Measurements from ENCODE around the gene COPA.

COPA gene

DNA sequence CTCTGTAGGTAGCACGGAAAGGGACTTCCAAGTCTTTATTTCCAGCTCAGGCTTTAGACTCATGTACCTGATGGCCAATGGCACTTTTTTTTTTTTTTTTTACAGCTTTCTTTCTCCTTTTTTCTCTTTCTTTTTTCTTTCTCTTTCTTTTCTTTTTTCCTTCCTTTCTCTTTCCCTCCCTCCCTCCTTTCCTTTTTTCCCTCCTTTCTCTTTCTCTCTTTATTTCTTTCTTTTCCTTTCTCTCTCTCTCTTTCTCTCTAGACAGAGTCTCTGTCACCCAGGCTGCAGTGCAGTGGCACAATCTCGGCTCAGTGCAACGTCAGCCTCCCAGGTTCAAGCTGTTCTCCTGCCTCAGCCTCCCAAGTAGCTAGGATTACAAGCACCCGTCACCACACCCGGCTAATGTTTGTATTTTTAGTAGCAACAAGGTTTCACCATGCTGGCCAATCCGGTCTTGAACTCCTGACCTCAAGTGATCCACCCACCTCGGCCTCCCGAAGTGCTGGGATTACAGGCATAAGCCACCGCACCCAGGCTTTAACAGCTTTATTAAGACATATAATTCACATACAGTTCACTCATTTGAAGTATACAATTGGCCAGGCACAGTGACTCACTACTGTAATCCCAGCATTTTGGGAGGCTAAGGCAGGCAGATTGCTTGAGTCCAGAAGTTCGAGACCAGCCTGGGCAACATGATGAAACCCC, 75.6 kb downstream of the COPA start:
- ATAC-seq (replicated peaks; ENCODE audit: extremely low read depth, poor library complexity, severe bottlenecking) = no peak
- Mint-ChIP-seq H3K4me3 (no peak overlapping the region), H3K27me3 (no peaks in the 10 kb centered on the region), H3K9me3 (no peaks in the 10 kb centered on the region), H3K27ac (ENCODE audit: low read depth) (no peak overlapping the region), H3K4me1 (peaks cover 11% of the 10 kb centered on the region), H3K36me3 (ENCODE audit: insufficient read depth) (peaks cover 12% of the 10 kb centered on the region)
- DNase-seq (ENCODE audit: low spot score in 2 of 2) = no peak

DNA sequence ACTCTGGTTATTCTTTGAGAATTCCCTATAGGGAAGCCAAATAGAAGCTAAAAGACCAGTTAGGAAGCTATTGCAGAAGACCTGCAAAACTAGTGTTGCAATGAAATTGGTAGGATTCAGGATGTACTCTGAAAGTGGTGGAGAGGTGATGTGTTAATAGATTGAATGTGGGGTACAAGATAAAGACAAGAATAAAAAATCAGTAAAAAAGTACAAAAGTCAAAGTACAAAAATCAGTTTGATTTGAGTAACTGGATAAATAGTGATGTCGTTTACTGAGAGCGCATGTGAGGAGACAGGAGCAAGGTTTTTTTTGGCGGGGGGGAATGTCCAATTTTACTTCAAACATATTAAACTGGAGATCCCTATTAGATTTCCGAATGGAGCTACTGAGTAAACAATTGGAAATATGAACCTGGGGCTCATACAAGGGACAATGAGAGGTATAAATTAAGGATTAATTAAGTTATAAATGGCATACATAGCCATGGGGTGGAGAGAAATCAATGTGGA, 78.2 kb downstream of the COPA start:
- ATAC-seq (replicated peaks; ENCODE audit: extremely low read depth, poor library complexity, severe bottlenecking) = no peak
- DNase-seq (ENCODE audit: low spot score in 2 of 2) = no peak
- H3K4me1 Mint-ChIP-seq = peaks cover 28% of the 10 kb centered on the region
- no peaks in the 10 kb centered on the region for H3K27me3 Mint-ChIP-seq
- no peak overlapping the region for H3K4me3 Mint-ChIP-seq
- H3K36me3 Mint-ChIP-seq (ENCODE audit: insufficient read depth) = peaks cover 23% of the 10 kb centered on the region
- H3K27ac Mint-ChIP-seq (ENCODE audit: low read depth) = no peak overlapping the region
- H3K9me3 Mint-ChIP-seq = no peaks in the 10 kb centered on the region

DNA sequence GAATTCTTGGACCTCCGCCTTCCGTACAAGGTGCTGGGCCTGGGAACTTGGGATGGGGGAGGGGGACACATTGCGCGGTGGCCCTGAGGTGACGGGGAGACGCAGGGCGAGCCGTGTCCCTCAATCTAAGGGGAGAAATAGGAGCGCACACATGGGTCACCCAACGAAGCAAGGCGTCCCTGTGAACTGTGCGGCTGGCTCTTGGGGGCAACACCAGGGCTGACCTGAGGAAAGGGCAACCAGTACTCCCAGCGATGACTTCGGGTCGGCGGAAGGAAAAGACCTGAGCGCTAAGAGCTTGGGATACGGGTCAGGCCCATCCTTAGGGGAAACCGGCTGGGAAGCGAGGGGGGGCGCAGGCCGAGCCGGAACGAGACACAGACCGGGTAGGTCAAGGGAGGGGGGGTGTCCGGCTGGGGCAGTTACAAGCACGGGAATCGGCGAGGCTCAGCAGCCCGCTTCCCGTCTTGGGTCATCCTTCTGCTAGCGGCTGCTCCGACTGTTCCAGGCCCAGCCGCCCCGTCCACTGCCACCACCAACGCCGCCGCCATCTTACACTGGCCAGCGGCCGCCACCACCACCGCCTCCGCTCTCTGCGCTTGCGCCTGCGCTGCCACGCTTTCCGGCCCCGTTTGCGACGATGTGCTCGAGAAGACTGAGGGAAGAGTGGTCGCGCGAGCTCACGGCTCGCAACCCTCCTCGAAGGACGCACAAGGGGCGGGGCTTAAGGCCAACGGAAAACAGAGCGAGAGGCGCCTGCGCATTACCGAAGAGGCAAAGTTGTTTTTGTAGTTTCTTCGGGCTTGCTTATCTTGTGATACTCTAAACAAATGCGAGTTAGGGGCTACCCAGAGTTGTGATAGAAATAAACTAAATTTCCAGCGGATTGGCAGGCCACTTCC, 80.9 kb downstream of the COPA start, which contains the start of gene DCAF8:
DCAF8 (minus strand) TSS at position 657 of the 902 bp plus-strand sequence. CDS start 18,541 bp downstream, outside the sequence.
- Mint-ChIP-seq H3K9me3 (no peaks in the 10 kb centered on the region), H3K4me1 (peaks cover 51% of the 10 kb centered on the region), H3K27me3 (no peaks in the 10 kb centered on the region), H3K36me3 (ENCODE audit: insufficient read depth) (peaks cover 30% of the 10 kb centered on the region), H3K4me3 (peak within 1 kb of the TSS; percentile 99), H3K27ac (ENCODE audit: low read depth) (peak within 1 kb of the TSS; percentile 99)
- DNase-seq (ENCODE audit: low spot score in 2 of 2) = peak; percentile 96 to 97
- ATAC-seq (replicated peaks; ENCODE audit: extremely low read depth, poor library complexity, severe bottlenecking) = peak; percentile 87

DNA sequence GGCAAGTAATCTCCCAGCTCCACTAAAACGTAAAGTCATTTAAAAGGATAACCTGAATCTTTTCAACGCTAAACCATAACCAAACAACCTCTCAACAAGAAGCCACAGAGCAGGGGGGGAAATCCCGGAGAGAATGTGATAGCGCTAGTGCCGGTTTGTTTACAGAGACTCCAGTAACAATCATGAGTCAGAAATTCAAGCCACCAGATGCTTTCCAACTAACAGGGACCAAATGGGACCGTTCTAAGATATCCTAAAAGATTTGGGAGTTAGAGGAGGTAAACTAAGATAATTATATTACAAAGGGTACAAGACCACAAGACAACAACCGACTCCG, 81.5 kb downstream of the COPA start:
- Mint-ChIP-seq H3K4me3 (peak overlapping the region; percentile 99), H3K27ac (ENCODE audit: low read depth) (peak overlapping the region; percentile 99), H3K27me3 (no peaks in the 10 kb centered on the region), H3K9me3 (no peaks in the 10 kb centered on the region), H3K4me1 (peaks cover 51% of the 10 kb centered on the region), H3K36me3 (ENCODE audit: insufficient read depth) (peaks cover 30% of the 10 kb centered on the region)
- DNase-seq (ENCODE audit: low spot score in 2 of 2) = peak; percentile 45 to 76
- ATAC-seq (replicated peaks; ENCODE audit: extremely low read depth, poor library complexity, severe bottlenecking) = peak; percentile 69

DNA sequence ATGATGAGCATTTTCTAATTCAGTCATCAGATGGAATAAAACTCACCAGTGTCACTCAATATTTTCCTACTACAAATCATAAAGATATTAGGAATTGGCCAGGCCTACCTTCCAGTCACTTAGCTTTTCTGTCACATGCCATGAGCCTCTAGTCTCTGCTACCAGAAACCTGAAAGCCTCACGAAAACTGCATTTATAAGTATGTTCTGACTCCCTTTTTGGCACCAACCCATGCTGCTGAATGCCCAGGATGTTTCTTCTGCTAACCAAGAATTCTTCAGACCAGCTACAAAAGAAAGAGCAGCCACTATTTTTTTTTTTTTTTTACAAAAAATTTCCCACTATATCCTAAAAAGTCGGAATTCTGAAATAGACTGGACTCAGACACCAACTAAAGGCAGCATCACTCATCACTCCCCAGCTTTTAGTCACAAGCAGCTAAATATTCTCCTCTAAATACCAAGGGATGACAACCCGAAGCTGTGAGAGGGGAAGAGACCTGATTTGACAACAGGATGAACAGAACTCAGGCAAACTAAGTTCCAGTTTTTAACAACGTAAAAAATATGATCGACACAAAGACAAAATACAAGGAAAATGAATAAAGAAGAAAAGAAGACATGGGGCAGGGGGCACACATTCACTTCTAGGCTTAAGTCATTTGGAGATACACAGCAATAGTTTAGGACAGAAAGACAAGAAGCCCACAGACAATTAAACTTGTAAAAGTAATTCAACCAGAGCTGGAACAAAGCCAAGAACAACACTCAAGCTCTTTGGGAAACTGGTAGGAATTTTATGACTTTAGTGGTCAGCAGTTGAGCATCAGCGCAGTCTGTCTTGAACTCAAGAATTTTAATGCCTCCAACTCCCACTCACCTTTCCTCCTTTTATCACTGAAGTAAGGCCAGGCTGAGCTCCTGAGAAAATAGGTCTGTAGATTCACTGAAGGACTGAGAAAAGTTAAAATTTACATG, 82.4 kb downstream of the COPA start:
- no peaks in the 10 kb centered on the region for H3K27me3 Mint-ChIP-seq
- H3K4me1 Mint-ChIP-seq = peaks cover 56% of the 10 kb centered on the region
- H3K36me3 Mint-ChIP-seq (ENCODE audit: insufficient read depth) = peaks cover 30% of the 10 kb centered on the region
- peak overlapping the region; percentile 99 for H3K4me3 Mint-ChIP-seq
- H3K27ac Mint-ChIP-seq (ENCODE audit: low read depth) = peak overlapping the region; percentile 99
- ATAC-seq (replicated peaks; ENCODE audit: extremely low read depth, poor library complexity, severe bottlenecking) (no peak), DNase-seq (ENCODE audit: low spot score in 2 of 2) (no peak)
- H3K9me3 Mint-ChIP-seq = no peaks in the 10 kb centered on the region

DNA sequence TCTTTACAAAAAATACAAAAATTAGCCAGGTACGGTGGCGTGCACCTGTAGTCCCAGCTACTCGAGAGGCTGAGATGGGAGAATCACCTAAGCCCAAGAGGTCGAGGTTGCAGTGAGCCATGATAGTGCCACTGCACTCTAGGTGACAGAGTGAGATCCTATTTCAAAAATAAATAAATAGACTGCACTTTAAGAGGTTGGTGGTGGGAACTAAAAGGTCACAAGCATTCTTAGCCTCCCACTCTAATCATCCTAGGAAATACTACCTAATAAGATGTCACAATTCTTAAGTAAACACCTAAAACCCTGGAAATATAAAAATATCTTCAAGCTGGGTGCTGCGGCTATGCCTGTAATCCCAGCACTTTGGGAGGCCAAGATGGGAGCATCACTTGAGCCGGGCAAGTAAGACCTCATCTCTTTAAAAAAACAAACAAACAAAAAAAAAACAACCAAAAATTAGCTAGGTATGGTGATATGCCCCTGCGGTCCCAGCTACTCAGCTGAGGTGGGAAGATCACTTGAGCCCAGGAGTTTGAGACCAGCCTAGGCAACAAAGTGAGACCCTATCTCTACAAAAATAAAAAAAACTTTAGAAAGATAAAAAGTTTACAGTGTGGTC, 84.8 kb downstream of the COPA start:
- ATAC-seq (replicated peaks; ENCODE audit: extremely low read depth, poor library complexity, severe bottlenecking) = no peak
- H3K4me1 Mint-ChIP-seq = peaks cover 49% of the 10 kb centered on the region
- peak overlapping the region; percentile 10 for H3K4me3 Mint-ChIP-seq
- no peak for DNase-seq (ENCODE audit: low spot score in 2 of 2)
- H3K27ac Mint-ChIP-seq (ENCODE audit: low read depth) = no peak overlapping the region
- no peaks in the 10 kb centered on the region for H3K27me3 Mint-ChIP-seq
- no peaks in the 10 kb centered on the region for H3K9me3 Mint-ChIP-seq
- peaks cover 33% of the 10 kb centered on the region for H3K36me3 Mint-ChIP-seq (ENCODE audit: insufficient read depth)

DNA sequence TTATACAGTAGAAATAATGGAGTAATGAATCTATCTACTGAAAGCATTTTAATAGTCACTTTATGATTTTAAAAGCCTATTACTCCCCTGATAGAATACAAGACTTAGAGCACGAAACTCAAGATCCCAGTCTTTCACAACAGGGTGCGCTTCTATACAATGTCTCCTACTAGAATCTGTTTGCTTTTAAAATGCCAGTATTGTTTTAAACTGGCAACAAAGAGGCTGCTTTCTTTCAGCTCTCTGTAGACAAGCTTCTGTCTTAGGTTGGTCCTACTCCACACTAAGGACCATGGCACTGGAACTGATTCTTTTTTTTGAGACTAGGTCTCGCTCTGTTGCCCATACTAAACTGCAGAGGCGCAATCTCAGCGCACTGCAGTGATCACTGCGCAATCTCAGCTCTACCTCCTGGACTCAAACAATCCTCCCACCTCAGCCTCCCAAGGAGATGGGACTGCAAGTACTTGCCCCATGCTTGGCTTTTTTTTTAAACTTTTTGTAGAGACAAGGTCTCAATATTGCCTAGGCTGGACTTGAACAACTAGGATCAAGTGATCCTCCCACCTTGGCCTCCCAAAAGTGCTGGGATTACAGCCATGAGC, 85.5 kb downstream of the COPA start:
- H3K4me3 Mint-ChIP-seq = no peak overlapping the region
- no peak overlapping the region for H3K27ac Mint-ChIP-seq (ENCODE audit: low read depth)
- DNase-seq (ENCODE audit: low spot score in 2 of 2) = no peak

DNA sequence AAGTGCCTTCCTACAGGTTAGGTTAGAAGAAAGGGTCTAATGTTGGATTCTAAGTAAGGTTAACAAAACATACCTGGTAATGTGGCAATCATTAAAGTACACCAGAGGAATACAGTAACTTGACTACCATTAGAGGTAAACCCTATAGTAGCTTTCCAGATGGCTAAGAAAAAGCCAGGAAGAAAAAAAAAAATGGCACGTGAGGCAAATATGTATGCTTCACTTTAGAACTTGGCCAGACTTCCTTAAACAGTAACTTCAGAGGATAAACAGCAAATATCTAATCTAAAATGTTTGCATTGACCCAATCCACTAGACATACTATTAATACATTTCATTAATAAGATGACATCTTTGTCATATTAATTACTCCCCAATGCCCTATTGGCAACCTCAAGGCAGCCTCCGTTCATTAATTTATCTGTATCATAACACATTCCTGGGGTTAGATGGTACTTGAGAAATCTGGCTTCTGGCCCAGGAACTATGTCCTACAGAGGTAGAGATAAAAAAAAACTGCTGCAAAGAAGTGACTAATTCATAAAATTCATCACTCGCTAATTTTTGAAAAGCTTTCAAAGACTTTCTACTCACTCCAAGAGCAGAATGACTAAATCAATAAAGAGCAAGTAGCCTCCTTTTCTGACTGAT, 86.5 kb downstream of the COPA start:
- Mint-ChIP-seq H3K36me3 (ENCODE audit: insufficient read depth) (peaks cover 24% of the 10 kb centered on the region), H3K27ac (ENCODE audit: low read depth) (no peak overlapping the region), H3K4me1 (peaks cover 51% of the 10 kb centered on the region), H3K4me3 (no peak overlapping the region), H3K27me3 (no peaks in the 10 kb centered on the region), H3K9me3 (no peaks in the 10 kb centered on the region)
- DNase-seq (ENCODE audit: low spot score in 2 of 2) = no peak
- ATAC-seq (replicated peaks; ENCODE audit: extremely low read depth, poor library complexity, severe bottlenecking) = no peak

More for the DNA sequence above, 85.5 kb downstream of the COPA start:
- Mint-ChIP-seq H3K9me3 (no peaks in the 10 kb centered on the region), H3K4me1 (peaks cover 46% of the 10 kb centered on the region), H3K27me3 (no peaks in the 10 kb centered on the region), H3K36me3 (ENCODE audit: insufficient read depth) (peaks cover 29% of the 10 kb centered on the region)
- no peak for ATAC-seq (replicated peaks; ENCODE audit: extremely low read depth, poor library complexity, severe bottlenecking)

DNA sequence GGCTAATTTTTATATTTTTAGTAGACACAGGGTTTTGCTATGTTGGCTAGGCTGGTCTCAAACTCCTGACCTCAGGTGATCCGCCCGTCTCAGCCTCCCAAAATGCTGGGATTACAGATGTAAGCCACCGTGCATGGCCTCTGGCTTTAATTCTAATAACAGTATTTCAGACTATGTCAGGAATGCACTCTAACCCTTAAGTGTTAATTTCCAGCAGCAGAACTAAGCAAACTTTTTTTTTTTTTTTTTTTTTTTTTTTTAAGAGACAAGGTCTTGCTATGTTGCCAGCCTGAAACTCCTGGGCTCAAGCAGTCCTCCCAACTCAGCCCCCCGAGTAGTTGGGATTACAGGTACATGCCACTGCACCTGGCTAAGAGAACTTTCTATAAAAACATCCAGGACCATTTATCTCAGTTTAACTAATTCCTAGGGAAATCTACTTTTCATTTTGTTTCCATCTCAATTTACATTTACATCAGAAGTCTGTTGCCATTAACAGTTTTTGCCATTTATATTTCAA, 87.2 kb downstream of the COPA start:
- H3K27ac Mint-ChIP-seq (ENCODE audit: low read depth) = no peak overlapping the region
- peaks cover 45% of the 10 kb centered on the region for H3K4me1 Mint-ChIP-seq
- no peaks in the 10 kb centered on the region for H3K27me3 Mint-ChIP-seq
- H3K4me3 Mint-ChIP-seq = no peak overlapping the region
- ATAC-seq (replicated peaks; ENCODE audit: extremely low read depth, poor library complexity, severe bottlenecking) = no peak
- DNase-seq (ENCODE audit: low spot score in 2 of 2) = no peak
- peaks cover 22% of the 10 kb centered on the region for H3K36me3 Mint-ChIP-seq (ENCODE audit: insufficient read depth)
- no peaks in the 10 kb centered on the region for H3K9me3 Mint-ChIP-seq

DNA sequence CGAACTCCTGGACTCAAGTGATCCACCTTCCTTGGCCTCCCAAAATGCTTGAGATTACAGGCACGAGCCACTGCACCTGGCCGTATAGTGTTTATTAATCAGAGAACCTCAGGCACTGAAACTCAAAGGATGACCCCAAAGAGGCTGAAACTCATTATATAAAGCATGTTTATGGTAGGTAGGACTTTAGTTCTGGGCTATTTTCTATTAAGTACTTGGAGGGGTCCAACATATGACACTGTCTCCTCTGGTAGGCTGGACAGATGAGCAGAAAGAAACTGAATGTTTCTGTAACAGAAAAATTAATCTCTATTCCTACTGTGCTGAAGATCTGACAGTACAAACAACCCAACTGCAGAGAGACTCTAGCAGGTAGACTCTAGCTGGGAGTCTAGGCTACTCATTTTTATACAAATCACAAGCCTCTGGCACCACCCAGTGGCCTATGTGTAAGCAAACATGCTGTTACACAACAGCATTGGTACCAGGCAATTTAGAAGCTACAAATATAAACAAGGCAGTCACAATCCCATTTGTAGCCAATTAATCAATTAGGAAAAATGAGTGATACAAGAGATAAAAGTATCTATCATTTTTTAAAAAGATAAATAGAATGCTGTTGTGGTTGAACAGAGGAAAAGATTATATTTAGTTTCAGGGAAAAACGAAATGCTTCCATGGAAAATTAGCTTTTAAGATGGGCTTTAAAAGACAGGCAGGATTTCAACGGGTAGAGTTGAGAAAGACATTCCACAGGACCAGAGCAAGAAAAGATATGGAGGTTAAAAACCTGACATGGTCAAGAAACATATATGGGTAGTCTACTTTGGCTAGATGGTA, 91.1 kb downstream of the COPA start:
- Mint-ChIP-seq H3K27ac (ENCODE audit: low read depth) (peak overlapping the region; percentile 89), H3K4me1 (peaks cover 15% of the 10 kb centered on the region), H3K4me3 (no peak overlapping the region), H3K27me3 (no peaks in the 10 kb centered on the region), H3K36me3 (ENCODE audit: insufficient read depth) (peaks cover 13% of the 10 kb centered on the region), H3K9me3 (no peaks in the 10 kb centered on the region)
- DNase-seq (ENCODE audit: low spot score in 2 of 2) (peak; percentile 20 to 52), ATAC-seq (replicated peaks; ENCODE audit: extremely low read depth, poor library complexity, severe bottlenecking) (peak; percentile 96)
